Mucosa of descending colon (tissue), 3 donors: Measurements from ENCODE around the gene GIMAP7. TPM values are rescaled to one million over a fixed set of nuclear protein-coding genes. Genes with fewer than 3 reads are reported as not detected.
A peak's percentile ranks its signal among the peaks of the same experiment; 100 is the strongest.

Experiments used
- ATAC-seq: fragments of 200-7000 bp; cut with Tn5 transposase; one replicate; pipeline ENCODE4 v1.9.1; 2020; ENCODE audit warnings: mild to moderate bottlenecking, moderate library complexity
- DNase-seq, 3 donors: peaks; one replicate each; pipeline ENCODE4 v3.0.0-alpha.2; 2020
- H3K36me3 ChIP-seq: fragments of 200-600 bp; one replicate; pipeline ENCODE4 v1.8.0; 2021; ENCODE audit warnings: low read depth, mild to moderate bottlenecking
- H3K4me1 ChIP-seq: fragments of 200-600 bp; one replicate; pipeline ENCODE4 v1.8.0; 2021; ENCODE audit warnings: low read depth, mild to moderate bottlenecking
- H3K4me3 ChIP-seq: fragments of 200-600 bp; one replicate; pipeline ENCODE4 v1.8.0; 2021; ENCODE audit warnings: mild to moderate bottlenecking
- H3K9me3 ChIP-seq: fragments of 200-600 bp; one replicate; pipeline ENCODE4 v1.8.0; 2021; ENCODE audit warnings: mild to moderate bottlenecking
- intact Hi-C, 2 donors: fragments of 100-400 bp; cut with DNase I in 1 of 2; cut with micrococcal nuclease in 1 of 2; formaldehyde crosslinking; loops; one replicate each; pipeline versions ENCODE4 v1.11.0 to v1.11.1; 2022; cut with DNase I, micrococcal nuclease
- total RNA-seq, 3 donors: library from RNA; stranded (reverse); fragmentation: NEBNext Ultra II Directional in 2 of 3; extraction: Animal tissue kit (Norgen Biotek cat#: 25700) in 2 of 3; gene quantifications; one replicate each; pipeline versions ENCODE4 v1.2.1 to v1.2.4, GENCODE V29; 2021 to 2023
- TF ChIP-seq, protein P1 (sequence below): fragments of 200-600 bp; IDR thresholded peaks from one replicate; pipeline ENCODE4 v1.8.0; 2022; ENCODE audit warnings: antibody characterized with exemption, mild to moderate bottlenecking
- donor health status: DM: no; HTN: no; CAD: no; lungs with moderate emphysema.
- donor health status: DM: no; HTN: no; CAD: no.
- donor health status: DM: no; HTN: yes; CAD: no.

The GIMAP7 gene
- total RNA-seq, 3 donors from 2014 or later, result 6.7 to 11.5 (median 9.8) TPM

DNA sequence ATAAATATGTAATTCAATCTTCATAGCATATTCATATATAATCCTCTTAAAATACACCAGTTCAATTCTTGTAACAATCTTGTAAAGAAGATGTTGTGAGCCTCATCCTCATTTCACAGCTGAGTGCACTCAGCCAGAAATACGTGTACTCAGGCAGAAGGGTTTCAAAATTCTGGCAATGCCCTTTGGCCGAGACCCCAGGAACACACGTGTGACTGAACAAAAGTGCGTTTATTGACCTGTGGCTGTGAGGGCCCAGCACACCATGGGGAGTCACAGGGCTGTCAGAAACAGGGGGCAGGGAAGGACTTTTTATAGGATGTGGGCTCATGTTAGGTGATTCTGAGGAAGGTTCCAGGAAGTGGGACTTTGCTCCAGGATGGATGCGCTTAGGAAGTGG lies 42.8 kb upstream of the GIMAP7 start:
- Histone ChIP-seq H3K36me3 (no peaks in the 10 kb centered on the region), H3K9me3 (no peaks in the 10 kb centered on the region), H3K4me1 (no peaks in the 10 kb centered on the region), H3K4me3 (no peak overlapping the region)
- no peak for DNase-seq
- intact Hi-C loops, result no loop called here
- ATAC-seq, result no peak
- TF ChIP-seq, protein P1, sequence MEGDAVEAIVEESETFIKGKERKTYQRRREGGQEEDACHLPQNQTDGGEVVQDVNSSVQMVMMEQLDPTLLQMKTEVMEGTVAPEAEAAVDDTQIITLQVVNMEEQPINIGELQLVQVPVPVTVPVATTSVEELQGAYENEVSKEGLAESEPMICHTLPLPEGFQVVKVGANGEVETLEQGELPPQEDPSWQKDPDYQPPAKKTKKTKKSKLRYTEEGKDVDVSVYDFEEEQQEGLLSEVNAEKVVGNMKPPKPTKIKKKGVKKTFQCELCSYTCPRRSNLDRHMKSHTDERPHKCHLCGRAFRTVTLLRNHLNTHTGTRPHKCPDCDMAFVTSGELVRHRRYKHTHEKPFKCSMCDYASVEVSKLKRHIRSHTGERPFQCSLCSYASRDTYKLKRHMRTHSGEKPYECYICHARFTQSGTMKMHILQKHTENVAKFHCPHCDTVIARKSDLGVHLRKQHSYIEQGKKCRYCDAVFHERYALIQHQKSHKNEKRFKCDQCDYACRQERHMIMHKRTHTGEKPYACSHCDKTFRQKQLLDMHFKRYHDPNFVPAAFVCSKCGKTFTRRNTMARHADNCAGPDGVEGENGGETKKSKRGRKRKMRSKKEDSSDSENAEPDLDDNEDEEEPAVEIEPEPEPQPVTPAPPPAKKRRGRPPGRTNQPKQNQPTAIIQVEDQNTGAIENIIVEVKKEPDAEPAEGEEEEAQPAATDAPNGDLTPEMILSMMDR, result no peak

DNA sequence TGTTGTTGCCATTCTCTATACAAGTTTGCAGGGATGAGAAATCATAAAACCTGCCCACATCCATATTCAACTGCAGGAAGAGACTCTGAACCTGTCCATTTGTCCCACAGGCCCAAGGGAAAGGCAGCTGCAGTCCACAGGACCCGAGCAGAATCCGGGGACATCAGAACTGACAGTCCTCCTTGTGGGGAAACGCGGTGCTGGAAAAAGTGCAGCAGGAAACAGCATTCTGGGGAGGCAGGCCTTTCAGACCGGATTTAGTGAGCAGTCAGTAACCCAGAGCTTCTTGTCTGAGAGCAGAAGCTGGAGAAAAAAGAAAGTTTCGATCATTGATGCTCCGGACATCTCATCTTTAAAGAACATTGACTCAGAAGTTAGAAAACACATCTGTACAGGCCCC lies 40.8 kb upstream of the GIMAP7 start:
- no peak for DNase-seq
- no peak overlapping the region for H3K4me3 ChIP-seq
- no peak for ATAC-seq
- H3K9me3 ChIP-seq, result no peaks in the 10 kb centered on the region
- H3K4me1 ChIP-seq, result no peaks in the 10 kb centered on the region
- H3K36me3 ChIP-seq, result no peaks in the 10 kb centered on the region
- intact Hi-C loops, result no loop called here
- TF ChIP-seq, protein P1, result no peak

DNA sequence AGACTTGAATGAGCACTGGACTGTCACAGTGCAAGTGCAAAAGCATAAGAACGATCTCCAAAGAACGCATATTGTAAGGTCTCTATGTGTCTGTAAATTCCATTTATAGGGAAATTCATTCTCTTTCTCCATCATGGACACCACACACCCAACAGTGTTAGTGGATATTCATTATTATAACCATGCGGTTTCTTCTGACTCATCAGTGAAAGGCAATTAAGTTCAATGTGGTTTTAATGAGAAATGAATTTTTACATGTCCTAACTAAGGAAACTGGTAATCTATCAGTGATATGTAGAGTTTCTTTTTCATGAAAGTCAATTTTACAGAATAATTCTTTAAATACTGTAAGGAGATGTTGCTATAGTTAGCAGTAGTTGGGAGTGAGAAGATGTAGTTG lies 38.4 kb upstream of the GIMAP7 start:
- TF ChIP-seq, protein P1, result no peak
- no peaks in the 10 kb centered on the region for H3K9me3 ChIP-seq
- DNase-seq (no peak), ATAC-seq (no peak)
- no peaks in the 10 kb centered on the region for H3K4me1 ChIP-seq
- no peaks in the 10 kb centered on the region for H3K36me3 ChIP-seq
- intact Hi-C loops, result no loop called here
- no peak overlapping the region for H3K4me3 ChIP-seq

DNA sequence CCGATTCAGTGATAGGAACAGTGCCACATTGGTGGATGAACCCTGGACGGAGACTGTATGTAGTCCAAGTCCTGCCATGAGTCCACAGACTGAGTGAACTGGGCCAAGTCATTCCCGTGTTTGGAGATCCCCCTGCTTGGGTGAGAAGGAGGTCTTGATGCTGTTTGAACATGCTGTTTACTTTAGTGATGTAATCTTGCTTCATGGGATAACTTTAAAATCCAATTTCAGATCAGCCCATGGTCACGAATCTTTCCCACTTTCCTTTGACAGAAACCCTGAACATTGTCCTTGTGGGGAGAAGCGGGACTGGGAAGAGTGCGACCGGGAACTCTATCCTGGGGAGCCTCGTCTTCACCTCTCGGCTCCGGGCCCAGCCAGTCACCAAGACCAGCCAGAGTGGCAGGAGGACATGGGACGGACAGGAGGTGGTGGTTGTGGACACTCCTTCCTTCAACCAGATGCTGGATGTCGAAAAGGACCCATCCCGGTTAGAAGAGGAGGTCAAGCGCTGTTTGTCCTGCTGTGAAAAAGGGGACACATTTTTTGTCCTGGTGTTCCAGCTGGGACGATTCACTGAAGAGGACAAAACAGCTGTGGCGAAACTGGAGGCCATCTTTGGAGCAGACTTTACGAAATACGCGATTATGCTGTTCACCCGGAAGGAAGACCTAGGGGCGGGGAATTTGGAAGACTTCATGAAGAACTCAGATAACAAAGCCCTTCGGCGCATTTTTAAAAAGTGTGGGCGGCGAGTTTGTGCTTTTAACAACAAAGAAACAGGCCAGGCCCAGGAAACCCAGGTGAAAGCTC lies 37.6 kb upstream of the GIMAP7 start:
- Histone ChIP-seq H3K4me3 (no peak overlapping the region), H3K4me1 (no peaks in the 10 kb centered on the region), H3K36me3 (no peaks in the 10 kb centered on the region), H3K9me3 (no peaks in the 10 kb centered on the region)
- DNase-seq, result no peak
- TF ChIP-seq, protein P1, result no peak
- ATAC-seq, result no peak
- intact Hi-C loops, result no loop called here

DNA sequence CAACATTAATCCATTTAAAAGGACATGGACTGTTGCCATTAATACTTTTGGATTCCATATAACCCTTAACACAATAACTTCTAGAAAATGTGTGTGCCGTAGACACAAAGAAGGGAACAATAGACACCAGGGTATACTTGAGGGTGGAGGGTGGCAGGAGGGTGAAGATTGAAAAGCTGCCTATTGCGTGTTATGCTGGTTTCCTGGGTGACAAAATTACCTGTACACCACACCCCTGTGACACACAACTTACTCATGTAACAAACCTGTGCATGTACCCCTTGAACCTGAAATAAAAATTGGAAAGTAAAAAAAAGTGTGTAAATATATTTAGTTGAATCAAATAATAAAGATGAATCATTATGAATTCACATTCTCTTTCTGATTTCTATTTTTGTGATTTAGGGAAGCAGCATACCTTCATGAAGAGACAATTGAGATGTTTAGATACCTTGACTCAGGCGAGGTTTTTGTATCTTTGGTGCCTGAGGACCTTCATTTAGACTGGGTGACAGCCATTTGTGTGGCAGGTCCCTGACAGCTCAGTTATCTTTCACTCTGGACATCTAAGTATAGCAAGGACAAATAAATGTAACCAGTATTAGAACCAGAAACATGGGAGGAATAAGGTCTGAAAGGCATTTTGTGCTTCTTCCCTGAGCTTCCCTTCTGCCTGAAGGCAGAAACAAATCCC lies 35.5 kb upstream of the GIMAP7 start:
- ATAC-seq (peak; percentile 49), DNase-seq (no peak)
- intact Hi-C loops, result no loop called here
- H3K36me3 ChIP-seq, result no peaks in the 10 kb centered on the region
- no peak overlapping the region for H3K4me3 ChIP-seq
- H3K4me1 ChIP-seq, result no peaks in the 10 kb centered on the region
- no peaks in the 10 kb centered on the region for H3K9me3 ChIP-seq
- TF ChIP-seq, protein P1, result no peak
